Endometrial microvascular endothelial cells (primary cell): ENCODE results near the gene CETN2. TPM values are rescaled to one million over a fixed set of nuclear protein-coding genes. Genes with fewer than 3 reads are reported as not detected.

Experiments used
- in situ Hi-C: cut with HindIII; loops from 2 replicates; pipeline ENCODE4 v1.10.0; 2017; ENCODE audit warnings: low sequenced_read_pairs, low pct_unique_long_range_greater_than_20kb; ENCODE audit errors: inconsistent ontology term
- total RNA-seq: library from RNA; depleted of rRNA; stranded (reverse); fragments of >200 nt; gene quantifications from one replicate; pipeline ENCODE4 v1.2.3, GENCODE V29; 2015; ENCODE audit errors: inconsistent ontology term

Gene CETN2
- total RNA-seq: 23.4 TPM

DNA sequence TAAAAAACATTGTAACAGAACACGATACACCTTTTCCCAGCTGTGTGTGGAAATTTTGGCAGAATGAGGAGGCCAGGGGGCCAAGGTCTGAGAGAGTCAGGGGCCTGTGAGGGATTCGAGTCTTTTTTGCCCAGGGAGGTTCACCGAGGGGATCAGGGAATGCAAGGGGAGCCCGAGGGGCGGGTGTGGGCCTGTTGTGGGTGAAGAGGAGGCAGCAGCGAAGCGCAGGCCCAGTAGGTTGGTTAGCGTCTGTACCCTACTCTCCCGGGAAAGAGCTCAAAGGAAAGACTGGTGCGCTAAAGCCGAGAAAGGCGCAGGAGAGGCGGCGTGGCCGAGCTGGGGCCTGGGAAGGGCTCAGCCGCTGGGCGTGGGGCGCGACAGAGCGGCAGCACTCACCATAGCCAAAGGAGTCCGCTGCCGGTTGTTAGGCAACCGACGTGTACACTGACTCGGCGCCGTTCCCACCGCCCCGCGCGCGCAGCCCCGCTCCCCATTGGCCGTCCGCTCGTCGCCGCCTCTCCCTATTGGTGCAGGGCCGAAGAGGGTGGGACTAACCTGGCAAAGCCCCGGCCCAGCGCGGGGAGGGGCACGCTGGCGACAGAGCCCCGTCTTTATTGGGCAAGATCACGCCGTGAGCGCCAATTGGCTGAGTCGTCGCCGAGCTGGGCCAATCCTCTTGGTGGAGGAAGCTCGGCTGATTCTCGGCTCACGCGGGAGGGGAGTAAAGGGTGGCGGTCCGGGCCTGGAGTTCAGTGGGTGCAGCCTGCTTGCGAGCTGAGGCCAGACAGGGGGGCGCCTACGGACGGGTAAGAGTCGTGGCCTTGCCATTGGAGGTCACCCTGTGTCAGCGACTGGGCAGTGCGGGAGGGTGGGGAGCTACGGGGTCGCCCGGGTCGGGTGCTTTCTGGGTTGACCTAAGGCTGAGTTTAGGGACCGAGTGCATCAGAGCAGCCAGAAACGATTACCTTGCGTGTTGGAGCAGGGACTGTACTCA lies at the start of gene CETN2, which contains the start of gene NSDHL:
Gene CETN2, minus strand, starts transcription at position 446 of the 994 bp plus-strand sequence. Its CDS starts 47 bp downstream, at position 399.
Gene NSDHL, plus strand, starts transcription at position 752 of the 994 bp plus-strand sequence. CDS start 15,262 bp downstream, outside the sequence.
- in situ Hi-C loops: no loop called here

DNA sequence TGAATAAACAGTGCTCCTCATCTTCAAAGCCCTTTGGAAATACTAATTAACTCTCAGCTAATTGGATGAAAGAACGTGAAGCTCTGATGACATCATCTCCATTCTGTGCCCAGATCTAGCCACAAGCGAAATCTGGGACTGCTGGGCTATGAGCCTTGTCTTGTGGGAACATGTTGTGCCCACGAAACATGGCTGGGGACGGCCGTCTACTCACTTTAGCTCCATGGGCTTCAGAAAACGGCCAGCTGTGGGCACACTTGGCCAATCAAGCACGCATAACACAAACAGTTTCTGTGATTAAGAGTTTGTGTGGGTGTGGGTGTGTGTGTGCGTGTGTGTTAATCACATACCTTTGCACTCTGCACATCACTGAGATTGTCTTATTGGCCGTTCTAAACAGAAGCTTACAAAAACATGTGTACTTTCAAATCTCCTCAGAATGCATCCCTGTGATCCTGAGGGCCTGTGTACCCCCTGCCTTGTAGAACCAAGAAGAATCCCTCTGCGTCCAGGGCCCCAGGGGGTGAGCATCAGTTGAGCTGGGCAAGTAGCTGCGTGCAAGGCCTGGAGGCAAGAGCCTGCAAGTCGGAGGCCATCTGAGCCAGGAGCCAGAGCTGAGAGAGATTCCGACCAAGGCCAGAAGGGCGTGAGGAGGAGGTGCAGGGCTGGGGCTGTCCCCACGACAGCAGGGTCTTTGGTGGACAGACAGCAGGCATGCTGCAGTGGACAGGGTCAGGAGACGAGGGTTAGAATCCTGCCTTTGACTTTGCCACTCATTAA lies 48.6 kb upstream of the CETN2 start:
- in situ Hi-C loops: no loop called here

DNA sequence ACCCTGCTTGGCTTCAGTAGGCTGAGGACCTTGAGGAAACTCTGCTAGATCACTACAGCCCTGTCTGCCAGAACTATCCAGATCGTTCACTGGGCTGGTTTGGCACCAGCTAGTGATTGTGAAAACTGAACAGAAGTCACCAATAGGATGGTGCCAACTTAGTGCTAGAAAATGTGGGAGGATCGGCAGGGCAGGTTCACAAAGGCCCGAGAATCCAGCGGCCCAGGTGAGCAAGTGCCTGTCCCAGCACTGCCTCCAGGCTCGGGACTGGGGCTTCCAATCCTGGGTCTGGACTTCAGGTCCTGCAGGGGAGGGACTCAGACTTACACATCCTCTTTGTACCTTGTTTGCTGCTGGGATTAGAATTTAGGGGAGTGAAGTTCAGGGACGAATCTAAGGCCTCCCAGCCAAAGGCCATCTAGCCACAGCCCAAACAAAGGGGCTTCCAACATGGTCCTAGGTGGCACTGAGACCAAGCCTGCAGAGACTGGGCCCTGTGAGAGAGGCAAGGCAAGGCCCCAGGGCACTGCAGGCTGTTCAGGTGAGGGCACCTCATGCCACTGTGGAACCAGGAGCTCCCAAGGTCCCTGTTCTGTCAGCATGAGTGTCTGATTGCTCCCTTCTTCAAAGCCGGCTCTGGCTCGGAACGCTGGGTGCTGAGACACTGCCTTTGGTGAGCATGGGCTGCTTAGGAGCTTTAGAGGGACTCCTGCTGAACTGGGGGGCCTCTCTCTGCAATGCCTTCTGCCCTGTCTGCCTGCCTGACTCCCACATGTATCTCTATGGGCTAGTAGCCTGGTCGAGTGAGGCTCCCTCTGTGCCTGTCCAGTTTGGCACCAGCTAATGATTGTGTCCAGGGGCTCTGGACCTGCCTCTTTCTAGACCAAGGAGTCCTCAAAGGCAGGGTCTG lies 46.6 kb upstream of the CETN2 start:
- in situ Hi-C loops: no loop called here

DNA sequence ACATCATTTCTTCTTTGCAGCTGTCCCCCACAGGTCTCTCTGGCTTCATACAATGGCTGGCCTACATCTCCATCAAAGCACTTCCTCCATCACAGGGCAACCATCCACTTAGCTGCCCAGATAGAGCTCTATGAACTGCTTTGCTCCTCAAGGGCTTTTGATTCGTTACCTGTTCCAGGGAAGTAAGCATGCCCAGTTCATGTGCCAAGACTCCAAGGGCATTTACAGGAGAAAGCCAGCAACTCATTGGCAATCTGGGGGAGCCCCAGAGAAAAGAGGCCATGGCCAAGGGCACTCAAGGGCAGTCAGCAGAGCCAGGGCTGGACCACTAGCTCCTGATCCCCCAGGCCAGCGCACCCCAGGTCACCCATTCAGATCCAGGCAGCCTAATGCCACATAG lies 42.8 kb upstream of the CETN2 start:
- in situ Hi-C loops: no loop called here

DNA sequence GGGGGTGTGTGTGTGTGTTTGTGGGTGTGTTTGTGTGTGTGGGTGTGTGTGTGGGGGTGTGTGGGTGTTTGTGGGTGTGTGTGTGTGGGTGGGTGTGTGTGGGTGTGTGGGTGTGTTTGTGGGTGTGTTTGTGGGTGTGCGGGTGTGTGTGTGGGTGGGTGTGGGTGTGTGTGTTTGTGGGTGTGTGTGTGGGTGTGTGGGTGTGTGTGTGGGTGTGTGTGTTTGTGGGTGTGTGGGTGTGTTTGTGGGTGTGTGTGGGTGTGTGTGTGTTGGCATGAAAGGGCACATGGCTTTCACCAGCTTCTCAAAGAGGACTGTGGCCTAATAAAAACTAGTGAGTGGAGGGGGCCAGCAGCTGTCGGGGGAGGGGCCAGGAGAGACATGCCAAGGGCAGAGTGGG lies 42.0 kb upstream of the CETN2 start:
- in situ Hi-C loops: no loop called here

DNA sequence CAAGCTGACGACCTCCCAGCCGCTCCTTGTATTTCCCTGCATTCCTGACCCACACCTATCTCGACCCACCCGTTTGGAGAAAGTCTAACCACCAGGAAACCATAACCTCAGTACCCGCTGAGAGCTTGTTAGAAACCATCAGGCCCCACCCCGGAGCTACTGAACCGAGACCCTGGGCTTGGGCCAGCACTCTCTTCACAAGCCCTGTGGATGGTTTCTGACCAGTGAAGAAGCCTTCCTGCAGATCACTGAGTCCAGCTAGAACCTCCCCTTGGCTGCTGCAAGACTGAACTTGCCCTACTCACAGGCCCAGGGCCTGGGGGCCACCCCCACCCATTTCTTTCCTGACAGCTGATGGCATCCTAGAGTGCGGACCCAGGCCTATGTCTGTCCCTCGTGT lies 40.7 kb upstream of the CETN2 start:
- in situ Hi-C loops: no loop called here

DNA sequence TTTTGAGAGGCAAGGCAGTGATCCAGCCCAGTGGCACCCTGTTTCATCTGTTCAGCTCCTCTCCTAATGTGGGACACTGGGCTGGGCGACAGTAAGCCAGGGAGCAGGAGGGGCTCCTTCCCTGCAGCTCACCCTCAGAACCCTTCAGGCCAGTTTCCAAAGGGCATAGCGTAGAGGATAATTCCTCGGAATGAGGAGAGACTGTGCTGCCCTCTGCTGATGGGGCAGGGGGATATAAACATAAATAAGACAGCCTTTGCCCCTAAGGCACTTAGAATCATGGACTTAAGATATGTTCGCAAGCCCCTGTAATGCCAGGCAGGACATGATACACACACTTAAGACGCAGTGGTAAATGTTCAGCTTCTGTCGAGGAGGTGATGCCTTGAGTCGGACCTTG lies 39.4 kb upstream of the CETN2 start:
- in situ Hi-C loops: no loop called here

DNA sequence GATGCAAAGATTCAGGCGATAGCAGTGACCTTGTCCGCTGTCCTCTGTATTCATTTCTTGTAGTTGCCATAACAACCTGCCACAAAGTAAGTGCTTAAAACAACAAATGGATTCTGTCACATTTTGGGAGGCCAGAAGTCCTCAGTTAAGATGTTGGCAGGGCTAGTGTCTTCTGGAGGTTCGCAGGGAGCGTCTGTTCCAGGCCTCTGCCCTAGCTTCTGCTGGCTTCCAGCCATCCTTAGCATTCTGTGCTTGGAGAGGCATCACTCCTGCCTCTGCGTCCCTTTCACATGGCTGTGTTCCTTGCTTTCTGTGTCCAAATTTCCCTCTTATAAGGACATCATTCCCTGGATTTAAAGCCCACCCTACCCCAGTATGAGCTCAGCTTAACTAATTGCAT lies 35.8 kb upstream of the CETN2 start:
- in situ Hi-C loops: no loop called here

DNA sequence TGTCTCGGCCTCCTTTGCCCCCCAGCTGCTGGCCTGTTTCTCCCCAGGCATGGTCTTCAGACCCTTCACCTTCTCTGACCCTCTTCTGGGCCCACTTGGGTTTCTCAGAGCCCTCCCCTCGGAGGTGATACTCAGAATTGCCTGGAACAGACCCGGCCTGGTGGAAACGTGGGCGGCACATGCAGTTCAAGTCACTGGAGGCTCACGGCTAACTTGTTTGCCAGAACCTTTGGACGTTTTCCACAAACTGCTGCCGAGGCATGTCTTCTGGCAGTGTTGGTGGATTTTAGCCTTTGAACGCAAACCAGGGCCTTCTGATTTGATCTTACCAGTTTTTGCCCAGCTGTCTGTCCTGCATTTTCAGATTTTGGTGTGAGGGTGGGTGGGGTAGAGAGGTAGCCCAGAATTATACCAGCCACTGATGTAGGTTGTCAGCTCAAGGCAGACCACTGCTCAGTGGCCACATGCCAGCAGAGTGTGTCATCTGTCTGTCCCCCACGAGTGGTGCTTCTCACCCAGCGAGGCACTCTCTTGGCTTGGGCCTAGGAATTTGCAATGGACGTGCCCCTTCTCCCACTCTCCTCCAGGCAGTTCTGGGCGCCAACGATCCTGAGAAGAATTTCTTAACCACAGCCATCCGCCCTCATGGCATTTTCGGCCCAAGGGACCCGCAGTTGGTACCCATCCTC lies 34.8 kb upstream of the CETN2 start:
- in situ Hi-C loops: no loop called here

DNA sequence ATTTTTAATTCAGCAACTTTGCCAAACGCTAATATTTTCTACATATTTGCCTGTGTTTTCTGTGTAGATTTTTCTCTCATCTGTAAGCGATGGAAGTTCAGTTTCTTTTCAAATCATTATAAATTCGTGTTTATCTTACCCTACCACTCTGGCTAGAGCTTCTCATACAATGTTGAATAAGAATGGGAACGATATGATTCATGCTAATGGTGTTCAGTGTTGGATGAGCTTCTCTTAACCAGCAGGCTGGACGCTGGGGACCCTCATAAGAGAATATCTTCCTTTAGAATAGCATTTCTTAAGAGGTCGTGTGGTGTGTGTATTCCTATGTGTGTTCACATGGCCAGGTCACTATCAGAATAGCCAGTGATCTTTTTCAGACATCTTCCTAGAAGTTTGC lies 31.3 kb upstream of the CETN2 start:
- in situ Hi-C loops: no loop called here

DNA sequence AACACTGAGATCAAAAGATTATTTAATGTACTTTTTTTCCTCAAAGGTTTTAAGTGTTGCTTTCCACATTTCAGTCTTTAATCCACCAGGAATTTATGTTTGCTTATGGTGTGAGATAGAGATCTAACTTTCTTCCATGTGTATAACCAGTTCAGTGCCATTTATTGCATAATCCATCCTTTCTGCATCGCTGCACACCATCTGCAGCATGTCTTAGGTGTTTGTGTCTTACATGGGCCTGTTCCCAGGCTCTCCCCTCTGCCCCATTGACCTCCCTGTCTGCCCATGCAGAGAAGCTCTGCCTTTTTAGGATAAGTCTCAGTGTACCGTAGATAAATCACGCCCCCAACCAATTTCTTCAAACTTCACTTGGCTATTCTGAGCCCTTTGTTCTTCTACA lies 30.6 kb upstream of the CETN2 start:
- in situ Hi-C loops: no loop called here

DNA sequence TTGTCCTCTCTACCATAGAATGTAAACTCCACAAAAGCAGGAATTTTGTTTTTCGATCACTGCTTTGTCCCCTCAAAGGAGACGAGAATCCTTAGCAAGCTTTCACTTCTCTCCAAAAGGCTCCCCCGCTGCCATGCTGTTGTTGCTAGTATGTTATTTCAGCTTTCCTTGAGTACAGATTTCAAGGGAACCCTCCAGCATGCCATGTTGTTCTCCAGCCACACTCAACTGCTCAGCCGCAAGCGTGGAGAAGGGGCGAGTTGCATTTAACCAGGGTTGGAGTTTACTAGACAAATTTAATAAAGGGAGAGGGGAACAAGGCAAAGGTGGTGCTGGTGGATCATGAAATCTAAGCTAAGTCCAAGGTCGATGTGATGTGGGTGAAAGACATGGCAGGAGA lies 23.4 kb upstream of the CETN2 start:
- in situ Hi-C loops: no loop called here

DNA sequence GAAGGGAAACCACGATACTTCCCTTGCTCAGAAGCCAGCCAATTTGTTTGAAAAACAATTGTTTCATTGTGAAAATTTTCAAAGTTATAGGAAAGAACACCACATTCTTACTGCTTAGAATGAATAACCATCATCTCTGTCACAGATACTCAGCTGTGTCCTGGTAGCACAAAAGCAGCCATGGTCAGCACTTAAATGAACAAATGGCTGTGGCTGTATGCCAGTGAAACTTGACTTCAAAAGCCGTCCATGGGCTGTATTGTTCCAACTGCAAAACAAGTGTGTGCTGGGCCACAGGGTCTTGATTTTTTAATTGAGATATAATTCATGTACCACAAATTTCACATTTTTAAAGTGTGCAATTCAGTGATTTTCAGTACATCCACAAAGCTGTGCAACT lies 19.9 kb upstream of the CETN2 start:
- in situ Hi-C loops: no loop called here

DNA sequence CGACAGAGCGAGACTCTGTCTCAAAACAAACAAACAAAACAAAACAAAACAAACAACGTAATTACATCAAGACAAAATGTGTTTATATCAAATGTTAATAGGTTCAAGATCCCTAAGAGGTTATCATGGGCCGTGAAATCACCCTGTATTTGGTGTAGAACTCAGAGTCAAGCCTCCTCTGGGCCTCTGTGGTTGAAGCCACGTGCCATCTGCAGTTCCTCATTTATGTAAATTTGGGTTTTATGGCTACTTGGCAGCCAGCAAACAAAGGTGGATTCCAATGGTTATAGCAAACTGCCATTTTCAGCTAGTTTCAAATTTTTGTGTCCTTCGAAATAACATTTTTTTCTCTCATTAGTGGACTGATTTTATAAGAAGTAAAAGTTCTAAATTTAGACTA lies 16.7 kb upstream of the CETN2 start:
- in situ Hi-C loops: no loop called here

DNA sequence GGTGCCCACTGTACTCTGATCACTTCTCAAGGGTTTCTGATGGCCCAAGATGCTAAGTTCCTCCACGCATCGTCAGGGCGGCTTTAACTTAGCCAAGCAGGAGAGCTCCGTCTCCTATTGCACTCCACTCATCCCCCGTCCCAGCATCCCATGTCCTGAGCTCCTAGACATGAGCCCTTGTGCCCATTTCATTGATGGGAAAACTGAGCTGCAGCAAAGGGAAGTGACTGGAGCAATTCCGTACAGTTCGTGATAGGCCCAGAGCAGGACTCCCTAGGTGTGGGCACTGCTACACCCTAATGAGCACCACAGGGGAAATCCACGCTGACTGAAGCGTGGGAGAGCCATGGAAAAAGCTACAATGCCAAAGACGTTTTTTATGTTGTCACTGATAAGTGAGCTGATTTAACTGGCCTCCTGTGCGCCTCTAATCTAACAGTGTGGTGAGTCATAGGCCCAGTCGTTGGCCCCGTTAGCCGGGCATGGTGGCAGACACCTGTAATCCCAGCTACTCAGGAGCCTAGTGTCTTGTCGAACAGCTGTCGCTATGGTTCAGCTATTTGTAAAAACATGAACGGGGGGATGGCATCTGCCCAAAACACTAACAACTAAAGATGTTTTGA lies 15.2 kb upstream of the CETN2 start:
- in situ Hi-C loops: no loop called here

DNA sequence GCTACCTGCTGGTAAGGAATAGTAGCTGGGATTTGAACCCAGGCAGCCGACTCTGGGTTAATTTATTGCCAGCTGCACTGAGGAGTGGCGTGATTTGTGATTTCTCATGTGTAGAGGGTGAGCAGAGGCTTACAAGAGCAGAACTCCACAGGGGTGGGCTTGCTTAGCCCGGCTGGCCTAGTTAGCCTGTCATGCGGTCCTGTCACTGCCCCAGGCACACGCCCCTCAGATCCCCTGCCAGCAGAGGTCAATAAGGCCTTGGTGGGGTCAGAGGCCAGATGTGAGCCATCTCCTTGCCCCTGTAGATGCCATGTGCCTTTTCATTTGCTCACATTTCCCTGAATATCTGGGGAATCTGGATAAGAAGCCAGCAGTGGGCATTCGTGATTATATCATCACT lies 13.7 kb upstream of the CETN2 start:
- in situ Hi-C loops: no loop called here

DNA sequence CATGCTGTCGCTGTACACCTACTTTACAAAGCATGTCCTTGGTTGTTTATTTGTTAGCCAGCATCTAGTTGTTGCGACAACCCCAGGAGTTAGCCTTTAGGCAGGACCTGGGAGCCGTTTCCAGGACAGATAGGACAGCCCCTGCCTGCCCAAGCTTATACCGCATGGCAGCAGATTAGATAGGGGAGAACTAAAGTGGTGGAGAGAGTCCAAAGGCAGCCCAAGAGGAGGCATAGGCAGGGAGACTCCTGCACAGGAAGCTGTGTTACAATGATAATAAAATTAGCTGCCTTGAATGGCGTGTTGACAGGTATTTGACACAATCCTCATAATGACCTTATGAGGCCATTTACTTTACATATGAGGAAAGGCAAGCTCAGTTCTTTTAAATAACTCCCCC lies 13.3 kb upstream of the CETN2 start:
- in situ Hi-C loops: no loop called here

DNA sequence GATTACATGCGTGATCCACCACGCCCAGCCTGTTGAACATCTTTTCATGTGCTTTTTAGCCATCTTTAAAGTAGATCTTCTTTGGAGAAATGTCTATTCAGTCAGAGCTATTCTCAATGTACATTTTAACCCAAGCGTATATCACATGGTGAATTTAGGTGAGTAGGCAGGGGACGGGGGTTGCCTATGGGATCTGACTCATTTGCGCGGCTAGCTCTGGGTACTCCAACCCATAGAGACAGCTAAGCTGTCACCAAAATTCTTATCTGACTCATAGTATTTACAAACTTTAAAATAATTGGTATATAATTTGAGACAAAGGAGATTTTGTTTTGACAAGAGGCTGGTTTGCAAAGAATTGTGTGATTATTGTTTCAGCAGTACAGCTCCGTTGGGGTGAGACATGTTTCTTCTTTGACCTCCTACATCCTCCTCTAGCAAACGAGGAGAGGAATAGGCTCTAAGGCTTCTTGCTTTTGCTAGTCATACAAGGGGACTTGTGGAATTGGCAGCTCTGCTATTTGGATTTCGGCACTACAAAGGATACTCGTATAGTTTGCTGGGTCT lies 12.3 kb upstream of the CETN2 start:
- in situ Hi-C loops: no loop called here
